H1 (cell line): ENCODE results near the gene GJD2. TPM values are rescaled to one million over a fixed set of nuclear protein-coding genes. Genes with fewer than 3 reads are reported as not detected.

ENCODE experiments used
- CTCF ChIA-PET: fragments of 300-600 bp; sonication (Branson Sonifier 250); formaldehyde crosslinking; loops from one replicate; lab custom pipeline; 2021; ENCODE audit not compliant: partially characterized antibody; lab: Charles Lee
- POLR2A ChIA-PET: fragments of 300-600 bp; sonication (Branson Sonifier 250); formaldehyde crosslinking; loops from one replicate; lab custom pipeline; 2021; ENCODE audit warnings: inconsistent platforms; ENCODE audit not compliant: partially characterized antibody; lab: Charles Lee
- DNase-seq, 2 experiments: peaks; one replicate each; pipeline versions ENCODE4 v3.0.0 to v3.0.0-alpha.2; 2010 to 2022; ENCODE audit warnings: low spot score in 2 of 2, low read depth in 1 of 2, mixed read lengths in 1 of 2
- FAIRE-seq: peaks from 2 replicates; lab custom pipeline; 2011; peaks lifted over from hg19 to GRCh38; lab: Jason Lieb, UNC
- H2AFZ ChIP-seq: 2 replicates; pipeline ENCODE4 v1.8.1; 2012; ENCODE audit warnings: low read length, inconsistent platforms
- H2AK5ac ChIP-seq: 2 replicates; pipeline ENCODE4 v1.6.1; 2013; ENCODE audit warnings: low read depth, low read length
- H2BK120ac ChIP-seq: replicated peaks from 2 replicates; pipeline ENCODE3; 2013; ENCODE audit warnings: low read depth, low read length, inconsistent platforms
- H2BK12ac ChIP-seq: 2 replicates; pipeline ENCODE4 v1.6.1; 2013; ENCODE audit warnings: low read depth, low read length
- H2BK15ac ChIP-seq: 2 replicates; pipeline ENCODE4 v1.6.1; 2013; ENCODE audit warnings: low read length
- H2BK20ac ChIP-seq: 2 replicates; pipeline ENCODE4 v1.6.1; 2013; ENCODE audit warnings: low read length
- H2BK5ac ChIP-seq: 2 replicates; pipeline ENCODE4 v1.6.1; 2013; ENCODE audit warnings: low read depth, low read length
- H3K14ac ChIP-seq: 2 replicates; pipeline ENCODE4 v1.6.1; 2013; ENCODE audit warnings: inconsistent platforms; ENCODE audit not compliant: insufficient read length
- H3K18ac ChIP-seq: 2 replicates; pipeline ENCODE4 v1.6.1; 2013; ENCODE audit warnings: low read length; ENCODE audit errors: extremely low read depth
- H3K23ac ChIP-seq: 2 replicates; pipeline ENCODE4 v1.6.1; 2013; ENCODE audit warnings: inconsistent platforms; ENCODE audit not compliant: insufficient read length
- H3K23me2 ChIP-seq: 2 replicates; pipeline ENCODE4 v1.6.1; 2013; ENCODE audit warnings: low read depth, low read length
- H3K27ac ChIP-seq: 2 replicates; pipeline ENCODE4 v1.6.1; 2011; ENCODE audit warnings: low read depth, low read length, inconsistent platforms
- H3K27me3 ChIP-seq, 4 experiments: replicated peaks in 1 of 4; 1 replicate in 1 of 4; 2 replicates in 3 of 4; pipeline versions ENCODE4 v1.6.1 to v1.8.1; 2011 to 2013; ENCODE audit warnings: low read length in 3 of 4, mild to moderate bottlenecking in 3 of 4, inconsistent platforms in 2 of 4, mixed read lengths in 2 of 4, moderate library complexity in 1 of 4; ENCODE audit not compliant: control insufficient read depth in 3 of 4, insufficient read depth in 3 of 4; ENCODE audit errors: extremely low read depth in 1 of 4
- H3K36me3 ChIP-seq, 4 experiments: 2 replicates each; pipeline versions ENCODE4 v1.6.1 to v1.8.1; 2011 to 2013; ENCODE audit warnings: mild to moderate bottlenecking in 4 of 4, low read length in 3 of 4, moderate library complexity in 2 of 4, control low read depth in 1 of 4, inconsistent platforms in 1 of 4; ENCODE audit not compliant: insufficient read depth in 4 of 4, control insufficient read depth in 2 of 4
- H3K4ac ChIP-seq: replicated peaks from 2 replicates; pipeline ENCODE3; 2013; ENCODE audit warnings: low read length, low read depth, mixed read lengths, inconsistent platforms; ENCODE audit not compliant: insufficient read length
- H3K4me1 ChIP-seq, 4 experiments: replicated peaks in 1 of 4; 1 replicate in 1 of 4; 2 replicates in 3 of 4; pipeline versions ENCODE4 v1.6.1 to v1.8.1; 2011 to 2013; ENCODE audit warnings: low read length in 3 of 4, inconsistent platforms in 2 of 4, mixed read lengths in 1 of 4; ENCODE audit not compliant: insufficient read depth in 4 of 4, control insufficient read depth in 3 of 4
- H3K4me2 ChIP-seq, 2 experiments: 2 replicates each; pipeline versions ENCODE4 v1.6.1 to v1.8.1; 2011 to 2013; ENCODE audit warnings: low read depth in 2 of 2, low read length in 2 of 2, control low read depth in 1 of 2, inconsistent platforms in 1 of 2, mild to moderate bottlenecking in 1 of 2; ENCODE audit not compliant: insufficient read depth in 1 of 2
- H3K4me3 ChIP-seq, 4 experiments: fragments of 200-600, 300-600 bp in 1 of 4; sonication (generic), shearing (Covaris generic), sonication (Bioruptor Twin) in 1 of 4; 2 replicates each; pipeline versions ENCODE4 v1.5.1 to v1.8.1; 2011 to 2016; ENCODE audit warnings: low read length in 4 of 4, low read depth in 3 of 4, control low read depth in 2 of 4, inconsistent platforms in 2 of 4, mild to moderate bottlenecking in 2 of 4, mixed read lengths in 1 of 4, moderate library complexity in 1 of 4; ENCODE audit not compliant: insufficient read depth in 2 of 4; ENCODE audit errors: extremely low read depth in 1 of 4
- H3K56ac ChIP-seq: replicated peaks from 2 replicates; pipeline ENCODE3; 2013; ENCODE audit warnings: low read depth, mild to moderate bottlenecking, mixed read lengths, low read length, inconsistent platforms; ENCODE audit not compliant: insufficient read length
- H3K79me1 ChIP-seq: 2 replicates; pipeline ENCODE4 v1.6.1; 2013; ENCODE audit warnings: low read depth, low read length, control low read depth
- H3K79me2 ChIP-seq, 2 experiments: 2 replicates each; pipeline versions ENCODE4 v1.6.1 to v1.8.1; 2012 to 2013; ENCODE audit warnings: low read length in 2 of 2, mild to moderate bottlenecking in 2 of 2, inconsistent platforms in 1 of 2; ENCODE audit not compliant: insufficient read depth in 2 of 2, control insufficient read depth in 1 of 2
- H3K9ac ChIP-seq, 4 experiments: replicated peaks in 1 of 4; 1 replicate in 1 of 4; 2 replicates in 3 of 4; pipeline versions ENCODE4 v1.6.1 to v1.8.1; 2011 to 2013; ENCODE audit warnings: low read depth in 3 of 4, low read length in 3 of 4, control low read depth in 2 of 4, mild to moderate bottlenecking in 2 of 4, moderate library complexity in 2 of 4, inconsistent platforms in 1 of 4; ENCODE audit errors: extremely low read depth in 1 of 4
- H3K9me3 ChIP-seq, 2 experiments: 2 replicates each; pipeline versions ENCODE4 v1.6.1 to v1.8.1; 2012 to 2013; ENCODE audit warnings: mild to moderate bottlenecking in 2 of 2, moderate library complexity in 2 of 2, control low read depth in 1 of 2, inconsistent platforms in 1 of 2, low read depth in 1 of 2, low read length in 1 of 2, mixed read lengths in 1 of 2; ENCODE audit not compliant: insufficient read depth in 2 of 2
- H4K20me1 ChIP-seq, 2 experiments: replicated peaks in 1 of 2; 2 replicates each; pipeline versions ENCODE3 to v1.8.1; 2011 to 2013; ENCODE audit warnings: inconsistent platforms in 2 of 2, low read length in 2 of 2, mild to moderate bottlenecking in 1 of 2; ENCODE audit not compliant: insufficient read depth in 2 of 2, control insufficient read depth in 1 of 2
- H4K5ac ChIP-seq: 2 replicates; pipeline ENCODE4 v1.6.1; 2013; ENCODE audit warnings: low read length, low read depth, mixed read lengths, inconsistent platforms; ENCODE audit not compliant: insufficient read length
- H4K8ac ChIP-seq: 2 replicates; pipeline ENCODE4 v1.8.0; 2013; ENCODE audit warnings: mild to moderate bottlenecking, moderate library complexity, low read length, inconsistent platforms; ENCODE audit not compliant: insufficient read depth; ENCODE audit errors: extremely low read depth
- H4K91ac ChIP-seq: replicated peaks from 2 replicates; pipeline ENCODE3; 2013; ENCODE audit warnings: low read length, mixed read lengths, inconsistent platforms; ENCODE audit not compliant: insufficient read length
- ASH2L ChIP-seq: fragments of 200-600, 300-600 bp; sonication (generic); IDR thresholded peaks from one replicate; pipeline ENCODE4 v1.7.1; 2017; ENCODE audit warnings: low read length
- CHD1 ChIP-seq: IDR thresholded peaks from 2 replicates; pipeline ENCODE4 v1.6.1; 2012; ENCODE audit warnings: low read depth, low read length, improper control_type of control experiment
- E2F6 ChIP-seq: IDR thresholded peaks from 2 replicates; pipeline ENCODE4 v1.6.1; 2012; ENCODE audit warnings: inconsistent platforms
- EP300 ChIP-seq, 2 experiments: IDR thresholded peaks; 1 replicate in 1 of 2; 2 replicates in 1 of 2; pipeline ENCODE4 v1.6.1; 2011 to 2012; ENCODE audit warnings: low read depth in 2 of 2, low read length in 2 of 2, mild to moderate bottlenecking in 2 of 2, borderline replicate concordance in 1 of 2, inconsistent platforms in 1 of 2, moderate library complexity in 1 of 2
- POLR2A ChIP-seq, 2 experiments: IDR thresholded peaks; 1 replicate in 1 of 2; 2 replicates in 1 of 2; pipeline ENCODE4 v1.6.1; 2011; ENCODE audit warnings: low read depth in 2 of 2, low read length in 2 of 2, mild to moderate bottlenecking in 2 of 2; ENCODE audit errors: control extremely low read depth in 1 of 2
- RAD21 ChIP-seq, 2 experiments: IDR thresholded peaks in 1 of 2; conservative IDR thresholded peaks in 1 of 2; 2 replicates each; pipeline ENCODE4 v1.6.1; 2011; ENCODE audit warnings: low read depth in 2 of 2, low read length in 2 of 2, improper control_type of control experiment in 1 of 2, inconsistent platforms in 1 of 2, mild to moderate bottlenecking in 1 of 2, moderate library complexity in 1 of 2
- RBBP5 ChIP-seq: IDR thresholded peaks from 2 replicates; pipeline ENCODE4 v1.7.1; 2012; ENCODE audit warnings: low read depth, mild to moderate bottlenecking, inconsistent platforms, low read length, moderate library complexity, borderline replicate concordance
- SIN3A ChIP-seq, 2 experiments: IDR thresholded peaks in 1 of 2; conservative IDR thresholded peaks in 1 of 2; 2 replicates each; pipeline ENCODE4 v1.6.1; 2011 to 2012; ENCODE audit warnings: low read length in 2 of 2, improper control_type of control experiment in 1 of 2, low read depth in 1 of 2, mild to moderate bottlenecking in 1 of 2
- SIRT6 ChIP-seq: IDR thresholded peaks from one replicate; pipeline ENCODE4 v1.7.1; 2012; ENCODE audit warnings: low read length, inconsistent platforms
- TAF1 ChIP-seq: IDR thresholded peaks from 2 replicates; pipeline ENCODE4 v1.6.1; 2011; ENCODE audit warnings: mild to moderate bottlenecking, low read depth, low read length
- TCF12 ChIP-seq: IDR thresholded peaks from 2 replicates; pipeline ENCODE4 v1.6.1; 2011; ENCODE audit warnings: low read depth, mild to moderate bottlenecking, low read length
- WGBS, 2 experiments: shearing (Covaris generic) in 1 of 2; methylation state at CpG; one replicate each; pipeline versions ENCODE4 v1.1.6 to v1.1.7; 2013 to 2015; ENCODE audit warnings: low lambda C conversion rate in 2 of 2, mixed read lengths in 2 of 2, inconsistent platforms in 1 of 2, low coverage in 1 of 2, missing lambda C conversion rate in 1 of 2; ENCODE audit not compliant: insufficient replicate concordance in 2 of 2, insufficient coverage in 1 of 2, insufficient read length in 1 of 2; ENCODE audit errors: extremely low coverage in 1 of 2, missing lambda C conversion rate in 1 of 2; 5-methylcytosine and 5-hydroxymethylcytosine counted together
- polyA plus RNA-seq, 7 experiments: library from polyadenylated mRNA; depleted of rRNA in 3 of 7; stranded (reverse) in 5 of 7; unstranded in 2 of 7; fragments of >200 nt in 5 of 7; fragments of 200-250 nt in 2 of 7; gene quantifications; 1 replicate in 5 of 7; 2 replicates in 1 of 7; 4 replicates in 1 of 7; pipeline versions ENCODE4 v1.2.1 to v1.2.3, GENCODE V29; 2011 to 2013; ENCODE audit warnings: missing spikeins in 2 of 7, mixed read lengths in 2 of 7
- total RNA-seq: library from RNA; stranded (reverse); fragmentation: NEBNext Ultra II Directional; extraction: Animal tissue kit (Norgen Biotek cat#: 25700); gene quantifications from 2 replicates; pipeline ENCODE4 v1.2.1, GENCODE V29; 2021
- TF ChIP-seq, protein P1 (sequence below): IDR thresholded peaks from 2 replicates; pipeline ENCODE4 v1.6.1; 2011; ENCODE audit warnings: low read length, improper control_type of control experiment

GJD2 gene
- total and polyA plus RNA-seq, 2 of the 8 experiments (the other 6 are each of a cell fraction or from before 2014, with no cell fraction given): 0.39 to 0.54 TPM

DNA sequence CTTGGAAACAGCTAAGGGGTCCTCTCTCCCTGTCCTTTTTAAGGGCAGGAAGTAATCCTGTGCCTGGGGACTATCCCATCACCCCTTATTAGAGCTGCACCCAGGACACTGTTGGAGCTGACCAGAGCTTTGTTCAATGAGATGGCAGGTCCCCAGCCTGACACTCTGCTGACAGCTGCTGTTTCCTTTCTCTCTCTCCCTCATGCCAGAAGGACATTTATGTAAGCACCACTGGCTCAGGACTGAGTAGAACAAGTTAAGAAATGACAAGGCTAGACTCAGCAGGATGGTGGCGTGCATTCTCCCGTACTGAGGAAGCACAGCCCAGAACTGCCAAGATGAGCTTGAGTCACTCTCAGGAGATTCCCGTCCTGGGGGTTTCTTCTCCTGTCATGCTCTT lies 17.3 kb downstream of the GJD2 start:
- Histone ChIP-seq H3K56ac (no peak overlapping the region), H3K36me3 (no peaks in the 10 kb centered on the region), H3K9me3 (no peaks in the 10 kb centered on the region), H2AK5ac (no peak overlapping the region), H4K91ac (no peak overlapping the region), H2BK120ac (no peak overlapping the region), H3K4me1 (no peaks in the 10 kb centered on the region), H3K4me2 (no peak overlapping the region), H3K79me2 (no peaks in the 10 kb centered on the region), H3K23ac (no peak overlapping the region), H4K20me1 (no peaks in the 10 kb centered on the region), H2AFZ (no peak overlapping the region), H3K79me1 (no peaks in the 10 kb centered on the region), H2BK12ac (no peak overlapping the region), H3K9ac (no peak overlapping the region), H3K18ac (no peak overlapping the region), H4K5ac (no peak overlapping the region), H2BK5ac (no peak overlapping the region), H3K4ac (no peak overlapping the region), H3K23me2 (no peaks in the 10 kb centered on the region), H3K27ac (no peak overlapping the region), H4K8ac (no peak overlapping the region), H3K4me3 (no peak overlapping the region), H3K14ac (no peak overlapping the region), H3K27me3 (no peaks in the 10 kb centered on the region; a peak in 1 of 7 replicates), H2BK15ac (no peak overlapping the region), H2BK20ac (no peak overlapping the region)
- DNase-seq (no peak), FAIRE-seq (no peak)
- WGBS, 2 experiments: 82% methylated on average over 3 of the region's 3 CpGs; no CpG with 5 or more reads in 1 of the 2 experiments
- POLR2A ChIA-PET: interaction anchor here (0.5 kb wide), 1 partner anchor 18 kb away, joined by 3 read pairs; no protein-coding TSS in a partner anchor
- CTCF ChIA-PET: interaction anchor here (0.5 to 1.4 kb wide), 6 partner anchors 10 to 777 kb away, joined by 3 to 5 read pairs (median 3); no protein-coding TSS in a partner anchor
- TF ChIP-seq, protein P1, sequence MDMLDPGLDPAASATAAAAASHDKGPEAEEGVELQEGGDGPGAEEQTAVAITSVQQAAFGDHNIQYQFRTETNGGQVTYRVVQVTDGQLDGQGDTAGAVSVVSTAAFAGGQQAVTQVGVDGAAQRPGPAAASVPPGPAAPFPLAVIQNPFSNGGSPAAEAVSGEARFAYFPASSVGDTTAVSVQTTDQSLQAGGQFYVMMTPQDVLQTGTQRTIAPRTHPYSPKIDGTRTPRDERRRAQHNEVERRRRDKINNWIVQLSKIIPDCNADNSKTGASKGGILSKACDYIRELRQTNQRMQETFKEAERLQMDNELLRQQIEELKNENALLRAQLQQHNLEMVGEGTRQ: no peak
- TF ChIP-seq E2F6 (no peak), ASH2L (no peak), EP300 (IDR thresholded peaks at IDR 0.05; ENCODE audit: borderline replicate concordance in 1 of 2, low read depth in 2 of 2, low read length in 2 of 2) (no peak), SIN3A (conservative IDR thresholded peaks at IDR 0.05 in 1 of 2, IDR thresholded peaks at IDR 0.05 in 1 of 2; ENCODE audit: low read depth in 1 of 2, low read length in 2 of 2) (no peak), TAF1 (no peak), RBBP5 (no peak), RAD21 (IDR thresholded peaks at IDR 0.05 in 1 of 2, conservative IDR thresholded peaks at IDR 0.05 in 1 of 2; ENCODE audit: low read depth in 2 of 2, low read length in 2 of 2) (no peak), SIRT6 (no peak), CHD1 (no peak), POLR2A (IDR thresholded peaks at IDR 0.05; ENCODE audit: control extremely low read depth in 1 of 2, low read depth in 2 of 2, low read length in 2 of 2) (no peak), TCF12 (no peak)
